Endodermal cell (in vitro differentiated cells): ENCODE measurements around the gene WDFY2. TPM values are rescaled to one million over a fixed set of nuclear protein-coding genes. Genes with fewer than 3 reads are reported as not detected.

ENCODE experiments used
- DNase-seq: peaks from one replicate; pipeline ENCODE4 v3.0.0-alpha.2; 2017
- H3K27ac ChIP-seq: 2 replicates; pipeline ENCODE4 v1.5.1; 2013; ENCODE audit warnings: mild to moderate bottlenecking, low read depth, low read length, moderate library complexity
- H3K27me3 ChIP-seq: 2 replicates; pipeline ENCODE4 v1.6.1; 2013; ENCODE audit warnings: mild to moderate bottlenecking, low read length, moderate library complexity; ENCODE audit not compliant: insufficient read depth, control insufficient read depth, poor library complexity, severe bottlenecking
- H3K36me3 ChIP-seq: 2 replicates; pipeline ENCODE4 v1.7.0; 2013; ENCODE audit warnings: mild to moderate bottlenecking, low read length, moderate library complexity; ENCODE audit not compliant: control insufficient read depth, insufficient read depth
- H3K4me1 ChIP-seq: one replicate; pipeline ENCODE4 v1.7.0; 2013; ENCODE audit warnings: low read length; ENCODE audit not compliant: control insufficient read depth, insufficient read depth
- H3K4me3 ChIP-seq: 2 replicates; pipeline ENCODE4 v1.5.1; 2013; ENCODE audit warnings: mild to moderate bottlenecking, low read length, moderate library complexity
- H3K9ac ChIP-seq: 2 replicates; pipeline ENCODE4 v1.6.1; 2013; ENCODE audit warnings: mild to moderate bottlenecking, low read length, moderate library complexity; ENCODE audit not compliant: poor library complexity, severe bottlenecking; ENCODE audit errors: extremely low read depth
- H3K9me3 ChIP-seq: 2 replicates; pipeline ENCODE4 v1.6.1; 2013; ENCODE audit warnings: mild to moderate bottlenecking, low read length, moderate library complexity; ENCODE audit not compliant: control insufficient read depth
- H3K27ac Mint-ChIP-seq: 2 replicates; pipeline ENCODE4 v1.8.0; 2020; ENCODE audit warnings: mixed read lengths
- H3K27me3 Mint-ChIP-seq: 2 replicates; pipeline ENCODE4 v1.8.0; 2021; ENCODE audit warnings: mild to moderate bottlenecking, mixed read lengths; ENCODE audit not compliant: insufficient read depth
- H3K36me3 Mint-ChIP-seq: 2 replicates; pipeline ENCODE4 v1.8.0; 2020; ENCODE audit warnings: low read depth, mixed read lengths
- H3K4me1 Mint-ChIP-seq: 2 replicates; pipeline ENCODE4 v1.8.0; 2020; ENCODE audit warnings: mixed read lengths
- H3K4me3 Mint-ChIP-seq: 2 replicates; pipeline ENCODE4 v1.8.0; 2020; ENCODE audit warnings: mild to moderate bottlenecking, moderate library complexity, mixed read lengths
- H3K9me3 Mint-ChIP-seq: 2 replicates; pipeline ENCODE4 v1.8.0; 2020; ENCODE audit warnings: mild to moderate bottlenecking, mixed read lengths
- WGBS, 2 experiments: methylation state at CpG; one replicate each; pipeline versions ENCODE4 v1.1.5 to v1.1.7; 2013; ENCODE audit warnings: missing lambda C conversion rate in 2 of 2, mixed read lengths in 1 of 2; ENCODE audit not compliant: insufficient coverage in 1 of 2, insufficient read length in 1 of 2; 5-methylcytosine and 5-hydroxymethylcytosine counted together
- total RNA-seq, 2 donors: library from RNA; stranded (reverse); fragmentation: NEBNext Ultra II Directional in 1 of 2; extraction: Animal tissue kit (Norgen Biotek cat#: 25700) in 1 of 2; gene quantifications; 2 replicates in 1 of 2; 3 replicates in 1 of 2; pipeline ENCODE4 v1.2.1, GENCODE V29; 2021
- TF ChIP-seq, protein P1 (sequence below): fragments of 200-600 bp; sonication (generic); conservative IDR thresholded peaks from 2 replicates; pipeline ENCODE4 v1.5.0; 2021; ENCODE audit warnings: antibody characterized with exemption, mild to moderate bottlenecking

WDFY2 gene
- total RNA-seq, 2 donors from 2014 or later, result 20.6 to 28.0 TPM

- no peaks in the 10 kb centered on the region for H3K9me3 ChIP-seq
- H3K9ac ChIP-seq, result no peak overlapping the region
- H3K27me3 ChIP-seq, result no peaks in the 10 kb centered on the region
- H3K4me1 Mint-ChIP-seq, result peaks cover 5% of the 10 kb centered on the region
- H3K4me1 ChIP-seq, result no peaks in the 10 kb centered on the region
- no peaks in the 10 kb centered on the region for H3K36me3 ChIP-seq
- no peak for DNase-seq
- no peak overlapping the region for H3K27ac Mint-ChIP-seq
- no peaks in the 10 kb centered on the region for H3K9me3 Mint-ChIP-seq
- H3K36me3 Mint-ChIP-seq, result no peaks in the 10 kb centered on the region
- H3K27me3 Mint-ChIP-seq, result no peaks in the 10 kb centered on the region
- H3K4me3 ChIP-seq, result no peak overlapping the region
- TF ChIP-seq, protein P1, sequence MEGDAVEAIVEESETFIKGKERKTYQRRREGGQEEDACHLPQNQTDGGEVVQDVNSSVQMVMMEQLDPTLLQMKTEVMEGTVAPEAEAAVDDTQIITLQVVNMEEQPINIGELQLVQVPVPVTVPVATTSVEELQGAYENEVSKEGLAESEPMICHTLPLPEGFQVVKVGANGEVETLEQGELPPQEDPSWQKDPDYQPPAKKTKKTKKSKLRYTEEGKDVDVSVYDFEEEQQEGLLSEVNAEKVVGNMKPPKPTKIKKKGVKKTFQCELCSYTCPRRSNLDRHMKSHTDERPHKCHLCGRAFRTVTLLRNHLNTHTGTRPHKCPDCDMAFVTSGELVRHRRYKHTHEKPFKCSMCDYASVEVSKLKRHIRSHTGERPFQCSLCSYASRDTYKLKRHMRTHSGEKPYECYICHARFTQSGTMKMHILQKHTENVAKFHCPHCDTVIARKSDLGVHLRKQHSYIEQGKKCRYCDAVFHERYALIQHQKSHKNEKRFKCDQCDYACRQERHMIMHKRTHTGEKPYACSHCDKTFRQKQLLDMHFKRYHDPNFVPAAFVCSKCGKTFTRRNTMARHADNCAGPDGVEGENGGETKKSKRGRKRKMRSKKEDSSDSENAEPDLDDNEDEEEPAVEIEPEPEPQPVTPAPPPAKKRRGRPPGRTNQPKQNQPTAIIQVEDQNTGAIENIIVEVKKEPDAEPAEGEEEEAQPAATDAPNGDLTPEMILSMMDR, result no peak
- H3K4me3 Mint-ChIP-seq, result no peak overlapping the region
- H3K27ac ChIP-seq, result no peak overlapping the region
- 90 to 100% methylated on average over 1 to 3 of the region's 3 CpGs for WGBS, 2 experiments
These were observed 42.5 kb downstream of the WDFY2 start for GRCh38 chr13:51626749-51627148.

DNA sequence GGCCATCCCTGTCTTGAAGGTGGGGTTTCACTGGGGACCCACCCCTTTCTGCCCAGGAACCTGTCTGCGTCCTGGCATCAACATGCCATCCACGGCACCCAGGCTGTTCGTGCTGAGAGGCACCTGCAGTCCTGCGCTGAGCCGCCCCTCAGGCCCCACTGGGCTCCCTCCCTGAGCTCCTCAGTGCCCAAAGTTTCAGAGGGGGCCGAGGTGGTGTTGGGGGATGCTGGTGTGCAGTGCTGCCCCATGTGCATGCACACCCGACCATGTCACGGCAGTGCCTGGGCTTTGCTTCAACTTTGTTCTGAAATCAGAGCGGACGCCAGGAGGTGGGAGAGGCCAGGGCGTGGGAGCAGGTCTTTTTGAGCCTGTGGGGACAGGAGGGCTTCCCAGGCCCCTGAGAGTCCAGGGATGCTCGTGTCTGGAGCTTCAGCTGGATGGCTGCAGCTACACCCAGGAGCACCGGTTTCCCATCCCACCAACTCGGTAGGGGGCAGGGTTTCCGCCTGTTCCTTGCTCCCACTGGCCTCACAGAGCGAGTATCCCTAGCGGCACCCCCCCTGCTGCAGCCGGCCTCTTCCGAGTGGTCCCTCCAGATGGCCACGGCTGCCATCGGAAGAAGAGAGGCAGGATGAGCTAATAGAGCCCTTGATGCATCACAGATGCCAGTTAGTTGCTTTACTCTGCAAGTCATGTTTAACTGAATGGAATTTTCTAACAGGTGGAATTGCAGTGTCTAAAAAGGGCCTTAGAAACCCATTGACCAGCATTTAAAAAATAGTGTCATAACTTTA is 44.0 kb downstream of the WDFY2 start:
- Histone ChIP-seq H3K9ac (no peak overlapping the region), H3K27ac (no peak overlapping the region), H3K4me1 (no peaks in the 10 kb centered on the region), H3K27me3 (no peaks in the 10 kb centered on the region), H3K36me3 (no peaks in the 10 kb centered on the region), H3K4me3 (no peak overlapping the region), H3K9me3 (no peaks in the 10 kb centered on the region)
- Mint-ChIP-seq H3K9me3 (no peaks in the 10 kb centered on the region), H3K4me3 (no peak overlapping the region), H3K27me3 (no peaks in the 10 kb centered on the region), H3K36me3 (no peaks in the 10 kb centered on the region), H3K4me1 (peaks cover 15% of the 10 kb centered on the region), H3K27ac (no peak overlapping the region)
- no peak for DNase-seq
- WGBS, 2 experiments, result 92 to 94% methylated on average over 15 to 21 of the region's 21 CpGs
- TF ChIP-seq, protein P1, result no peak

DNA sequence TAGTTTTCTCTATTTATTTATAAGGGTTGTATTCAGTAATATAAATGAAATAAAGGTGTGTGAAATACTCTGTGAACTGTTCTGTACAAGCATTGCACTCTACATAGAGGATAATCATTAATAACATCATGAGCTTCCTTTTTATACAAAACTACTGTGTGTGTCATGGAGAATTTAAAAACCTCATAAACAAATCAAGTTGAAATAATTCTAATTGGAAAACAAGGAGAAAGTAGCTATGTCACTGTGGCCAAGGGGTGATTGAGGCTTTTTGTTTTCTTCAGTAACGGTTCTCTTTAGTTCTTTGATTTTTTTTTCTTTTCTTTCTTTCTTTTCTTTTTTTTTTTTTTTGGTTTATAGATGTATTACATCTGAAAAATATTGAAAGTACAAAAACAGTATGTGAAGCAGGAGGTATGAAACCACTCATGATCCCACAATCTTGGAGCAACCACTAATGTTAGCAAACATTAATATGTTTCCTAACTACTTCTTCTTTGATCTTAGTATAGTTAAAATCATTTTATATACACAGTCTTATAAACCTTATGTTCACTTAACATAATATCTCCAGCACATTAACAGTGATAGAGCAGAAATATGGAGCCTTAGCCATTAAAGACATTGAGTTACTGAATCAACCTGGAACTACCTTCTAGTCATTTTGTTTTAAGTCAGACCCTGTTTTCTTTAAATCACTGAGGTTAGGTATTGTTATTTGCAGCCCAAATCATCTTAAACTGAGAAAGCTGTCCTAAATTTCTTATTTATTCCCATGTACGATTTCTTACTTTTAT is 45.4 kb downstream of the WDFY2 start:
- Mint-ChIP-seq H3K9me3 (no peaks in the 10 kb centered on the region), H3K27ac (no peak overlapping the region), H3K4me3 (no peak overlapping the region), H3K4me1 (peaks cover 15% of the 10 kb centered on the region), H3K27me3 (no peaks in the 10 kb centered on the region), H3K36me3 (no peaks in the 10 kb centered on the region)
- Histone ChIP-seq H3K9ac (no peak overlapping the region), H3K27ac (no peak overlapping the region), H3K4me3 (no peak overlapping the region), H3K4me1 (no peaks in the 10 kb centered on the region), H3K9me3 (no peaks in the 10 kb centered on the region), H3K36me3 (no peaks in the 10 kb centered on the region), H3K27me3 (no peaks in the 10 kb centered on the region)
- 75% methylated on average over 1 of the region's 2 CpGs; no CpG with 5 or more reads in 1 of the 2 experiments for WGBS, 2 experiments
- TF ChIP-seq, protein P1, result no peak
- no peak for DNase-seq
